HEK293 (cell line): ENCODE results near the gene SMAD7.

ENCODE experiments used
- AEBP2 ChIP-seq: fragments of 450-650 bp; formaldehyde crosslinking; IDR thresholded peaks from 2 replicates; pipeline ENCODE4 v1.5.1; 2016; ENCODE audit warnings: missing biosample characterization, missing genetic modification characterization, borderline replicate concordance
- BCL11A ChIP-seq: fragments of 450-650 bp; formaldehyde crosslinking; IDR thresholded peaks from 2 replicates; pipeline ENCODE4 v1.5.1; 2016; ENCODE audit warnings: low read depth, missing biosample characterization, missing genetic modification characterization
- CTCF ChIP-seq: fragments of 450-650 bp; formaldehyde crosslinking; IDR thresholded peaks from 2 replicates; pipeline ENCODE4 v1.5.1; 2016; ENCODE audit warnings: missing biosample characterization, missing genetic modification characterization
- EGR2 ChIP-seq: fragments of 450-650 bp; formaldehyde crosslinking; IDR thresholded peaks from 2 replicates; pipeline ENCODE4 v1.5.1; 2016; ENCODE audit warnings: low read depth, missing biosample characterization, missing genetic modification characterization
- GLIS2 ChIP-seq: fragments of 450-650 bp; formaldehyde crosslinking; IDR thresholded peaks from 2 replicates; pipeline ENCODE4 v1.5.1; 2016; ENCODE audit warnings: missing biosample characterization, missing genetic modification characterization
- HOXA7 ChIP-seq: sonication (generic); formaldehyde crosslinking; IDR thresholded peaks from 2 replicates; pipeline ENCODE4 v1.8.1; 2022; ENCODE audit warnings: missing genetic modification reagents, borderline replicate concordance
- MYNN ChIP-seq: fragments of 450-650 bp; formaldehyde crosslinking; IDR thresholded peaks from 2 replicates; pipeline ENCODE4 v1.5.1; 2016; ENCODE audit warnings: missing biosample characterization, missing genetic modification characterization, borderline replicate concordance
- OSR2 ChIP-seq: fragments of 450-650 bp; formaldehyde crosslinking; IDR thresholded peaks from 2 replicates; pipeline ENCODE4 v1.5.1; 2016; ENCODE audit warnings: missing biosample characterization, missing genetic modification characterization
- ZBTB44 ChIP-seq: fragments of 450-650 bp; IDR thresholded peaks from 2 replicates; pipeline ENCODE4 v1.5.1; 2018; ENCODE audit warnings: missing biosample characterization, mild to moderate bottlenecking, missing genetic modification characterization
- ZBTB6 ChIP-seq: fragments of 450-650 bp; formaldehyde crosslinking; IDR thresholded peaks from 2 replicates; pipeline ENCODE4 v1.5.1; 2017; ENCODE audit warnings: missing biosample characterization, missing genetic modification characterization
- ZBTB8A ChIP-seq: fragments of 450-650 bp; formaldehyde crosslinking; IDR thresholded peaks from 2 replicates; pipeline ENCODE4 v1.5.1; 2016; ENCODE audit warnings: missing biosample characterization, missing genetic modification characterization
- ZEB2 ChIP-seq: fragments of 450-650 bp; formaldehyde crosslinking; IDR thresholded peaks from 2 replicates; pipeline ENCODE4 v1.5.1; 2016; ENCODE audit warnings: missing biosample characterization, missing genetic modification characterization
- ZFP3 ChIP-seq: fragments of 450-650 bp; formaldehyde crosslinking; IDR thresholded peaks from 2 replicates; pipeline ENCODE4 v1.5.1; 2016; ENCODE audit warnings: low read depth, missing biosample characterization, missing genetic modification characterization
- ZNF140 ChIP-seq: fragments of 450-650 bp; formaldehyde crosslinking; IDR thresholded peaks from 2 replicates; pipeline ENCODE4 v1.5.1; 2016; ENCODE audit warnings: missing biosample characterization, missing genetic modification characterization
- ZNF155 ChIP-seq: fragments of 450-650 bp; formaldehyde crosslinking; IDR thresholded peaks from 2 replicates; pipeline ENCODE4 v1.5.1; 2016; ENCODE audit warnings: missing biosample characterization, missing genetic modification characterization
- ZNF157 ChIP-seq: fragments of 450-650 bp; formaldehyde crosslinking; IDR thresholded peaks from 2 replicates; pipeline ENCODE4 v1.5.1; 2016; ENCODE audit warnings: missing biosample characterization, missing genetic modification characterization
- ZNF175 ChIP-seq: fragments of 450-650 bp; formaldehyde crosslinking; IDR thresholded peaks from 2 replicates; pipeline ENCODE4 v1.5.1; 2016; ENCODE audit warnings: missing biosample characterization, missing genetic modification characterization
- ZNF221 ChIP-seq: fragments of 450-650 bp; formaldehyde crosslinking; IDR thresholded peaks from 2 replicates; pipeline ENCODE4 v1.5.1; 2017; ENCODE audit warnings: missing biosample characterization, missing genetic modification characterization, borderline replicate concordance
- ZNF391 ChIP-seq: fragments of 450-650 bp; formaldehyde crosslinking; IDR thresholded peaks from 2 replicates; pipeline ENCODE4 v1.5.1; 2016; ENCODE audit warnings: low read depth, missing biosample characterization, missing genetic modification characterization, borderline replicate concordance
- ZNF518A ChIP-seq: fragments of 450-650 bp; formaldehyde crosslinking; conservative IDR thresholded peaks from 2 replicates; pipeline ENCODE4 v1.5.1; 2016; ENCODE audit warnings: low read depth, missing biosample characterization, missing genetic modification characterization
- ZNF560 ChIP-seq: fragments of 450-650 bp; formaldehyde crosslinking; IDR thresholded peaks from 2 replicates; pipeline ENCODE4 v1.5.1; 2017; ENCODE audit warnings: missing biosample characterization, missing genetic modification characterization, borderline replicate concordance
- ZNF561 ChIP-seq: fragments of 450-650 bp; IDR thresholded peaks from 2 replicates; pipeline ENCODE4 v1.5.1; 2018; ENCODE audit warnings: missing biosample characterization, missing genetic modification characterization, borderline replicate concordance
- ZNF610 ChIP-seq: fragments of 450-650 bp; formaldehyde crosslinking; IDR thresholded peaks from 2 replicates; pipeline ENCODE4 v1.5.1; 2016; ENCODE audit warnings: missing biosample characterization, missing genetic modification characterization, borderline replicate concordance
- ZNF76 ChIP-seq: fragments of 450-650 bp; formaldehyde crosslinking; IDR thresholded peaks from 2 replicates; pipeline ENCODE4; 2016; ENCODE audit warnings: low read depth, missing biosample characterization, missing genetic modification characterization, borderline replicate concordance
- ZNF792 ChIP-seq: fragments of 450-650 bp; formaldehyde crosslinking; IDR thresholded peaks from 2 replicates; pipeline ENCODE4 v1.5.1; 2016; ENCODE audit warnings: missing biosample characterization, missing genetic modification characterization
- ZNF837 ChIP-seq: fragments of 450-650 bp; formaldehyde crosslinking; IDR thresholded peaks from 2 replicates; pipeline ENCODE4 v1.5.1; 2016; ENCODE audit warnings: missing biosample characterization, missing genetic modification characterization
- ZNF843 ChIP-seq: fragments of 450-650 bp; formaldehyde crosslinking; IDR thresholded peaks from 2 replicates; pipeline ENCODE4 v1.5.1; 2016; ENCODE audit warnings: missing biosample characterization, missing genetic modification characterization
- ZSCAN16 ChIP-seq: fragments of 450-650 bp; formaldehyde crosslinking; IDR thresholded peaks from 2 replicates; pipeline ENCODE4 v1.5.1; 2016; ENCODE audit warnings: missing biosample characterization, missing genetic modification characterization

SMAD7 gene

GRCh38 chr18:48948112-48949049 lies 2.4 kb downstream of the SMAD7 start (continued):
- no peak for TF ChIP-seq BCL11A
- TF ChIP-seq ZNF155 (tag by site-specific recombination), result no peak
- TF ChIP-seq ZNF76, result peak; percentile 56; the same call in 1 of the 2 replicates
- TF ChIP-seq ZEB2, result peak; percentile 62; the same call in 1 of the 2 replicates
- TF ChIP-seq ZSCAN16 (tag by site-specific recombination), result 0 out of 2 replicates have a peak, but pooled peaks have one; percentile 41
- no peak for TF ChIP-seq ZNF140 (tag by site-specific recombination)
- peak; percentile 59 for TF ChIP-seq ZBTB8A
- TF ChIP-seq CTCF (tag by site-specific recombination), result no peak
- no peak for TF ChIP-seq ZNF221 (tag by site-specific recombination)
- no peak for TF ChIP-seq AEBP2 (tag by site-specific recombination)
- TF ChIP-seq ZBTB6, result 0 out of 2 replicates have a peak, but pooled peaks have one; percentile 24
- TF ChIP-seq GLIS2 (tag by site-specific recombination), result peak; percentile 92
- TF ChIP-seq ZNF792, result no peak
- no peak for TF ChIP-seq ZNF175 (tag by site-specific recombination)
- TF ChIP-seq ZFP3 (tag by site-specific recombination), result no peak
- peak; percentile 38; the same call in 1 of the 2 replicates for TF ChIP-seq OSR2 (tag by site-specific recombination)
- peak; percentile 23; the same call in 1 of the 2 replicates for TF ChIP-seq ZBTB44 (tag by site-specific recombination)
- TF ChIP-seq ZNF843 (tag by site-specific recombination), result peak; percentile 37; the same call in 1 of the 2 replicates
- no peak for TF ChIP-seq HOXA7 (CRISPR knock-in tag)
- no peak for TF ChIP-seq ZNF837 (tag by site-specific recombination)
- peak; percentile 45; the same call in 1 of the 2 replicates for TF ChIP-seq ZNF610
- TF ChIP-seq ZNF518A, result no peak
- peak; percentile 7; the same call in 1 of the 2 replicates for TF ChIP-seq EGR2 (tag by site-specific recombination)
- 0 out of 2 replicates have a peak, but pooled peaks have one; percentile 31 for TF ChIP-seq MYNN (tag by site-specific recombination)
- TF ChIP-seq ZNF560 (tag by site-specific recombination), result no peak
- no peak for TF ChIP-seq ZNF157 (tag by site-specific recombination)
- no peak for TF ChIP-seq ZNF391 (tag by site-specific recombination)
- TF ChIP-seq ZNF561 (tag by site-specific recombination), result peak; percentile 52; the same call in 1 of the 2 replicates
